Epithelial cell of esophagus (primary cell): ENCODE results near the gene TLE1.
A peak's percentile ranks its signal among the peaks of the same experiment; 100 is the strongest.

Experiments used
- DNase-seq: peaks from one replicate; pipeline ENCODE4 v3.0.0; 2010; ENCODE audit warnings: low read depth
- H3K4me3 ChIP-seq: 2 replicates; pipeline ENCODE4 v1.5.1; 2011; ENCODE audit warnings: mild to moderate bottlenecking, low read length, control low read depth
- TF ChIP-seq, protein P1 (sequence below): IDR thresholded peaks from 2 replicates; pipeline ENCODE4 v1.5.1; 2011; ENCODE audit warnings: low read depth, mild to moderate bottlenecking, low read length, control low read depth, inconsistent platforms; ENCODE audit not compliant: insufficient read depth; ENCODE audit errors: missing control alignments

Gene TLE1

GRCh38 chr9:81563739-81564138 lies 125.6 kb downstream of the TLE1 start:
- no peak for DNase-seq
- TF ChIP-seq, protein P1, sequence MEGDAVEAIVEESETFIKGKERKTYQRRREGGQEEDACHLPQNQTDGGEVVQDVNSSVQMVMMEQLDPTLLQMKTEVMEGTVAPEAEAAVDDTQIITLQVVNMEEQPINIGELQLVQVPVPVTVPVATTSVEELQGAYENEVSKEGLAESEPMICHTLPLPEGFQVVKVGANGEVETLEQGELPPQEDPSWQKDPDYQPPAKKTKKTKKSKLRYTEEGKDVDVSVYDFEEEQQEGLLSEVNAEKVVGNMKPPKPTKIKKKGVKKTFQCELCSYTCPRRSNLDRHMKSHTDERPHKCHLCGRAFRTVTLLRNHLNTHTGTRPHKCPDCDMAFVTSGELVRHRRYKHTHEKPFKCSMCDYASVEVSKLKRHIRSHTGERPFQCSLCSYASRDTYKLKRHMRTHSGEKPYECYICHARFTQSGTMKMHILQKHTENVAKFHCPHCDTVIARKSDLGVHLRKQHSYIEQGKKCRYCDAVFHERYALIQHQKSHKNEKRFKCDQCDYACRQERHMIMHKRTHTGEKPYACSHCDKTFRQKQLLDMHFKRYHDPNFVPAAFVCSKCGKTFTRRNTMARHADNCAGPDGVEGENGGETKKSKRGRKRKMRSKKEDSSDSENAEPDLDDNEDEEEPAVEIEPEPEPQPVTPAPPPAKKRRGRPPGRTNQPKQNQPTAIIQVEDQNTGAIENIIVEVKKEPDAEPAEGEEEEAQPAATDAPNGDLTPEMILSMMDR: no peak

DNA sequence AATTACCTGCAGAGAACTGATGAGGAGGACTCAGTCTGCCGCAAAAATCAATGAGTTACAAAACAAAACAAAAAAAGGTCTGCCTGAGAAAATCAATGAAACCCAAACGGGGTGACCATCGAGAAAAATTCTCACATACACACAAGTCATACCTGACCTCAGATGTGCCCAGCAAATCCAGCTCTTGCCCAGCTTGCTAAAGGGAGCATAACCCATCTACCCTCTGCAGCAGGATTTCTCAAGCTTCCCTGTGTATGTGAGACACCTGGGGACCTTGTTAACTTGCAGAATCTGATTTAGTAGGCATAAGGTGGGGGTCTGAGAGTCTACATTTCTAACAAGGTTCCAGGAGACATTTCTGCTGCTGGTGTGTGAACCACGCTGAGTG lies 126.3 kb downstream of the TLE1 start:
- DNase-seq: no peak
- H3K4me3 ChIP-seq: no peak overlapping the region
- TF ChIP-seq, protein P1: no peak

More at GRCh38 chr9:81563739-81564138, 125.6 kb downstream of the TLE1 start:
- H3K4me3 ChIP-seq: no peak overlapping the region

- TF ChIP-seq, protein P1: no peak
- H3K4me3 ChIP-seq: no peak overlapping the region
- peak; percentile 93 for DNase-seq
Observed at GRCh38 chr9:81562231-81563019, 126.9 kb downstream of the TLE1 start.

- no peak for DNase-seq
- no peak overlapping the region for H3K4me3 ChIP-seq
- TF ChIP-seq, protein P1: no peak
Observed at GRCh38 chr9:81560851-81561732, 128.3 kb downstream of the TLE1 start.

GRCh38 chr9:81559709-81560108 lies 129.6 kb downstream of the TLE1 start:
- DNase-seq: peak; percentile 86
- no peak overlapping the region for H3K4me3 ChIP-seq
- TF ChIP-seq, protein P1: no peak

DNA sequence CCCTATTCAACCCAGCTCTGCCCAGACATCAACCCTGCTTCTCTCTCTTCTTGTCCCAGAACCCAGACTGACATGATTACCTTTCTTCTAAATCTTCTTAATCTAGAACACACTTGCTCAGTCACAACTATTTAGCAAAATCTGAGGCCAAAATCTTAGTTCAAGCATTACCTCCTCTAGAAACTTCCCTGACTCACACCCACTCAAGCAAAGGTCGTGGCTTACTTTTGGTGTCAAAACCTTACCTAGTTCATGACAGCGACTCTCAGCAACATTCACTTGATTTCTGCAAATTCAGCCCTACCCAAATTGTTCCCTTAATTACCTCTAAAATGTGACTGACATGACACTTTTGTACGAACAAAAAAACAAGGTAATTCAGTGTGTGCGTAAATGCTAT lies 130.2 kb downstream of the TLE1 start:
- TF ChIP-seq, protein P1: no peak
- no peak overlapping the region for H3K4me3 ChIP-seq
- DNase-seq: no peak
